Measurements from ENCODE around the gene DEFB121.
"Not testable (repeated sequence)": the region's sequence is repeated elsewhere in the genome, so short reads cannot be mapped to it uniquely, and the experiment has no call there.

DEFB121 gene

DNA sequence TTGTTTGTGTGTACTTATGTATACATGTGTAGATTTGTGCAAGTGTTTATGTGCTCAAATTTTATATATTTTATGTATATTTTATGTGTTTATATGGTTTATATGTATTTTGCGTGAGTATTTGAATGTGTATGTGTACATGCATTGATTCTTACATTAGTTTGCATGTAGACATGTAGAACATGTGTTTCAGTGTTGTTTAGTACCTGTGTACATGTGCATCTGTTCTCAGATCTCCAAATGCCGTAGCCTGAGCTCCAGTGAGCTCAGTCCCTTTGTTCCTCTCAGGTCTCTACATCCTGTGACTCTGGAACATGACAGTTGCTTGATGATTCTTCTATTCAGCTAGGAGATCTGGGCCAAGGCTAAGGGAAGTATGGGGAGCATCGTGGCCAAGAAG lies 11.1 kb downstream of the DEFB121 start:
- no peaks in the 10 kb centered on the region for H3K9me3 Mint-ChIP-seq
- ATAC-seq (no peak), DNase-seq (ENCODE audit: low spot score in 2 of 2) (no peak)
- no peak overlapping the region for H3K4me3 Mint-ChIP-seq
- no peak overlapping the region for H3K27ac Mint-ChIP-seq
- H3K4me1 Mint-ChIP-seq: no peaks in the 10 kb centered on the region
- H3K36me3 Mint-ChIP-seq: no peaks in the 10 kb centered on the region

DNA sequence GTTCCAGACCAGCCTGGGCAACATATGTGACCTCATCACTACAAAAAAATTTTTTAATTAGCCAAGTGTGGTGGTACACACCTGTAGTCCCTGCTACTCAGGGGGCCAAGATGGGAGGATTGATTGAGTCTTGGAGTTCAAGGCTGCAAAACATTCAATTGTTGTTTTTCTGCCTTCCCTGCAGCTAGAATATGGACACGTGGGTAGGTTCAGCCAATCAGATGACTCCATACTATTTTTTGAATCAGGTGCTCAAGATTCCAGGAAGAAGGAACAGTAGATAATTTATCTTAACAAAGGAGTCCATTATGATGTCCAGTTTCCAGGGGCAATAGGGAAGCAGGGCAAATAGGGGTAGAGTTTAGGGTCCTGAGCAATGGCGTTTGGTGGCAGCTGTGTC lies 13.2 kb downstream of the DEFB121 start:
- Mint-ChIP-seq H3K9me3 (no peaks in the 10 kb centered on the region), H3K4me1 (no peaks in the 10 kb centered on the region), H3K4me3 (no peak overlapping the region), H3K36me3 (no peaks in the 10 kb centered on the region), H3K27ac (no peak overlapping the region)
- ATAC-seq: no peak
- DNase-seq (ENCODE audit: low spot score in 2 of 2): no peak

DNA sequence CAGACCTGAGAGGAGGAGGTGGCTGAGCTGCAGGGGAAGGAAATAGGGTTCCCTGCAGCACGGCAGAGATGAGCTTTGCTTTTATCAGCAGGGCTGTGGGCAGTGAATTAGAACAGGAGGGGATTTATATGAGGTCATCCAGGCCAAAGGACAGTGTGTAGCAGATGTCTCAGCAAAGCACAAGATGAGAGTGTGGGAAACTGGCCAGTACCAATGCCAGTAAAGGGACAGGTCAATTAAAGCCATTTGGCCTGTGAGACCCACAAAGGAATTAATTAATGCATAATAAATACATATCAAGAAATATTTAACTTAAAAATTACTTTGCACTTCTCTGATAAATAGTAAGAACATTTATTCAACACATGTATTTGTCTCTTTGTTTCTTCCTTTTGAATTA lies 15.5 kb downstream of the DEFB121 start, which contains the start of gene DEFB119:
DEFB119 (minus strand) TSS at position 101 of the 400 bp plus-strand sequence. CDS start 107 bp downstream, outside the sequence.
- H3K9me3 Mint-ChIP-seq: no peaks in the 10 kb centered on the region
- H3K27ac Mint-ChIP-seq: no peak within 1 kb of the TSS
- DNase-seq (ENCODE audit: low spot score in 2 of 2): no peak
- H3K4me3 Mint-ChIP-seq: no peak within 1 kb of the TSS
- H3K36me3 Mint-ChIP-seq: no peaks in the 10 kb centered on the region
- ATAC-seq: no peak
- H3K4me1 Mint-ChIP-seq: no peaks in the 10 kb centered on the region

DNA sequence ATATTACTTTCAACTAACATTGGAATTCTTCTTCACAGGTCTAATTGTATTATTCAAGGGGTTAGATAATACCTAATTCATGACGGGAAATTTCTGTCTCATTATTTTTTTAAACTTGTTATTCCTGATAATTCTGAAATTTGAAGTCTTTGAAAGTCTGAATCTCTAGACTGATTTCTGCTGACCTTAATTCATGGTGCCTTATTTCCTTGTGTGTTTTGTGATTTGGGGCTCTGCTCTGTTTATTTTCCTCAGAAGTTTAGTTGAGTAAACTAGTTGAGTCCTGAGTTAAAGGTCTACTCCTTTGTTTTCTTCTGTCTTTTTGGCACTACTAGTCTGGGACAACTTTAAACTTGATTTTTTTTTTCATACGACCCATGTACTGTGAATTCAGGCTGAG lies 31.7 kb downstream of the DEFB121 start:
- Mint-ChIP-seq H3K36me3 (no peaks in the 10 kb centered on the region), H3K4me1 (no peaks in the 10 kb centered on the region), H3K27ac (no peak overlapping the region), H3K4me3 (no peak overlapping the region), H3K9me3 (peaks cover 3% of the 10 kb centered on the region)
- ATAC-seq (no peak), DNase-seq (ENCODE audit: low spot score in 2 of 2) (no peak)

DNA sequence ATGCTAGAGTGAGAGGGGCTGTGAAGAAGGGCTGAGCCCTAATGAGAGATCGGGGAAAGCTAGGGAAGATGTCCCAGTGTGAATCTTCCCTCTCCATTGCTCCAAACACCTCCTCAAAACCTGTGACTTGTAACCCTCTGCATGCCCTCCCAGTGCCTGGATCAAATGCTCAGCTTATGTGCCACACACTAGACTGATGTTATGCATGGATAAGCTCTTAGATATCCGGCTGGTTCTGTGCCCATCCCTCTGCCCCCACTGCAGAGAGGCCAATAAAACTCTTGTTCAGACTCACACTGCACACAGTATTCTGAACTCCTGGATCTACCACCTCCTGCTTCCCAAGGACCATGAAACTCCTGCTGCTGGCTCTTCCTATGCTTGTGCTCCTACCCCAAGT lies 37.7 kb downstream of the DEFB121 start, which contains the start of gene DEFB118:
DEFB118 (plus strand) TSS at position 301 of the 400 bp plus-strand sequence; CDS start at position 351, 50 bp downstream.
- Mint-ChIP-seq H3K9me3 (no peaks in the 10 kb centered on the region), H3K4me3 (no peak within 1 kb of the TSS), H3K27ac (no peak within 1 kb of the TSS), H3K36me3 (no peaks in the 10 kb centered on the region), H3K4me1 (no peaks in the 10 kb centered on the region)
- DNase-seq (ENCODE audit: low spot score in 2 of 2) (no peak), ATAC-seq (no peak)

DNA sequence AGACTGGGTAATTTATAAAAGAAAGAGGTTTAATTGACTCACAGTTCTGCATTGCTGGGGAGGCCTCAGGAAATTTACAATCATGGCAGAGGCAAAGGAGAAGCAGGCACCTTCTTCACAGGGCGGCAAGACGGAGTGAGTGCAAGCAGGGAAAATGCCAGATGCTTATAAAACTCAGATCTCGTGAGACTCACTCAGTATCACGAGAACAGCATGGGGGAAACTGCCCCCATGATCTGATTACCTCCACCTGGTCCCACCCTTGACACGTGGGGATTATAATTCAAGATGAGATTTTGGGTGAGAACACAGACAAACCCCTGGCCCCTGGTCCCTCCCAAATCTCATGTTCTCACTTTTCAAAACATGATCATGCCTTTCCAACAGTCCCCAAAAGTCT lies 41.7 kb downstream of the DEFB121 start:
- DNase-seq (ENCODE audit: low spot score in 2 of 2); H3K9me3 Mint-ChIP-seq; H3K4me1 Mint-ChIP-seq; H3K27ac Mint-ChIP-seq; H3K4me3 Mint-ChIP-seq; ATAC-seq; H3K36me3 Mint-ChIP-seq: not testable (repeated sequence)

DNA sequence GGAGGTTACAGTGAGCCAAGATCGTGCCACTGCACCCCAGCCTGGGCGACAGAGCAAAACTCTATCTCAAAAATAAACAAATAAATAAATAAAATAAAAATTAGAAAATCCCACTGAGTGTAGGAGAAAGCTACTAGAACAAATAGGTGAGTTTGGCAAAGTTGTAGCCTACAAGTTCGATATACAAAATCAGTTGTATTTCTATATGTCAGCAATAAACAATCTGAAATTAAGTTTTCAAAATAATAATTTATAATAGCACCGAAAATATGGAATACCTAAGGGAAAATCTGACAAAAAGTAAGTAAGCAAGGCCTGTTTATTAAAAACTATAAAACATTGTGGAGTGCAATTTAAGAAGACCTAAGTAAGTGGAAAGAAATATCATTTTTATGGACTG lies 42.7 kb downstream of the DEFB121 start:
- Mint-ChIP-seq H3K9me3 (peaks cover 2% of the 10 kb centered on the region), H3K36me3 (no peaks in the 10 kb centered on the region), H3K27ac (no peak overlapping the region), H3K4me1 (no peaks in the 10 kb centered on the region), H3K4me3 (no peak overlapping the region)
- ATAC-seq (no peak), DNase-seq (ENCODE audit: low spot score in 2 of 2) (no peak)

DNA sequence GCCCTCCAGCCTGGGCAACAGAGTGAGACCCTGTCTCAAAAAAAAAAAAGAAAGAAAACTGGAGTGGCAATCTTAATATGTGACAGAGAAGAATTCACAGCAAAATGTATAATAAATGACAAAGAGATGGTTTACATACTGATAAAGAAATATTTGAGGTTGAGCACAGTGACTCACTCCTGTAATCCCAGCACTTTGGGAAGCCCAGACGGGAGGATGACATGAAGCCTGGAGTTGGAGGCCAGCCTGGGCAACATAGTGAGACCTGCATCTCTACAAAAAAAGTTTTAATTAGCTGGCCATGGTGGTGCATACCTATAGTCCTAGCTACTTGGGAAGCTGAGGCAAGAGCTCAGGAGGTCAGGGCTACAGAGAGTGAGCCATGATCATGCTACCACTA lies 50.0 kb downstream of the DEFB121 start:
- Mint-ChIP-seq H3K9me3 (peaks cover 3% of the 10 kb centered on the region), H3K4me1 (no peaks in the 10 kb centered on the region), H3K36me3 (no peaks in the 10 kb centered on the region), H3K27ac (no peak overlapping the region), H3K4me3 (no peak overlapping the region)
- ATAC-seq: no peak
- DNase-seq (ENCODE audit: low spot score in 2 of 2): no peak

Measured in stimulated activated effector memory CD8-positive, alpha-beta T cell treated with anti-CD3 and anti-CD28 coated beads, Interleukin-12 subunit alpha, Interleukin-12 subunit beta, amount 100 ng/mL, for 72 hours (primary cell).